Mucosa of rectum (tissue), 2 donors: Measurements from ENCODE around the gene ZCCHC2.

Experiments
- H3K27ac ChIP-seq, 2 donors: one replicate each; pipeline ENCODE4 v1.7.0; 2013; ENCODE audit warnings: inconsistent platforms in 2 of 2, low read depth in 2 of 2, low read length in 2 of 2
- H3K27me3 ChIP-seq, 2 donors: one replicate each; pipeline ENCODE4 v1.7.0; 2013; ENCODE audit warnings: low read length in 2 of 2; ENCODE audit not compliant: control insufficient read depth in 2 of 2, insufficient read depth in 2 of 2
- H3K36me3 ChIP-seq, 2 donors: one replicate each; pipeline ENCODE4 v1.7.0; 2013; ENCODE audit warnings: low read length in 2 of 2; ENCODE audit not compliant: control insufficient read depth in 2 of 2, insufficient read depth in 2 of 2
- H3K4me1 ChIP-seq, 2 donors: one replicate each; pipeline ENCODE4 v1.7.0; 2013; ENCODE audit warnings: low read length in 2 of 2, mild to moderate bottlenecking in 1 of 2; ENCODE audit not compliant: control insufficient read depth in 2 of 2, insufficient read depth in 2 of 2
- H3K4me3 ChIP-seq, 2 donors: one replicate each; pipeline ENCODE4 v1.7.0; 2013; ENCODE audit warnings: low read length in 2 of 2
- H3K9ac ChIP-seq, 2 donors: one replicate each; pipeline ENCODE4 v1.7.0; 2013; ENCODE audit warnings: low read length in 2 of 2, low read depth in 1 of 2, mild to moderate bottlenecking in 1 of 2
- H3K9me3 ChIP-seq, 2 donors: one replicate each; pipeline ENCODE4 v1.7.0; 2013; ENCODE audit warnings: low read length in 2 of 2; ENCODE audit not compliant: control insufficient read depth in 2 of 2
- donor health status: healthy.
- donor health status: Normal muscosa, but diverticular disease.

Gene ZCCHC2

DNA sequence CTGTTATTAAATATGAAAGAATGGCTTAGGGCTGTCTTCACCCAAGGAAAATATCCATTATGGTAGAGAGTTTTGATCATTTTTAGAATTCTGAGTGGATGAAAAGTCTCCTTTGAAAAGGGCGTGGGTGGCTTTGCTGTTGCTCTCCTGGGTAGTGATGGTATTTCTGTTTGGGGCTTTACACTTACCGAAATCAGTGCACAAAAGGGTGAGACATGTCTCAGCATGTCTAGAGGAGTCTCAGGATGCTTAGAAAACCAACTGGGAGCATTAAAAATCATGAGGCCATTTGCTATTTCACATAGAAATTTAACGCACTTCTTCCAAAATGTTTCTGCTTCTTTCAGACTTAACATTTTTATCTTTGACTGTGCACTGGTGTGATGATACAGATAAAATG is 49.6 kb downstream of the ZCCHC2 start:
- H3K27ac ChIP-seq = no peak overlapping the region
- H3K4me1 ChIP-seq = peaks cover 0 to under 1% of the 10 kb centered on the region in 2 donors
- H3K36me3 ChIP-seq = peaks cover 39 to 50% of the 10 kb centered on the region in 2 donors

DNA sequence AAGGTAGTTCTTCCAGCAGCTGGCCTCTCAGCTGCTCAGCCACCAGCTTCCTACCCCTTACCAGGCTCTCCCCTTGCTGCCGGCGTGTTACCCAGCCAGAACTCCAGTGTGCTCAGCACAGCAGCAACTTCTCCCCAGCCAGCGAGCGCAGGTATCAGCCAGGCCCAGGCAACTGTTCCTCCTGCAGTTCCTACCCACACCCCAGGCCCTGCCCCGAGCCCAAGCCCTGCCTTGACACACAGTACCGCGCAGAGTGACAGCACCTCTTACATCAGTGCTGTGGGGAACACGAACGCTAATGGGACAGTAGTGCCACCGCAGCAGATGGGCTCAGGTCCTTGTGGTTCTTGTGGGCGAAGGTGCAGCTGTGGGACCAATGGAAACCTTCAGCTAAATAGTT is 52.0 kb downstream of the ZCCHC2 start:
- no peaks in the 10 kb centered on the region for H3K27me3 ChIP-seq
- peaks cover 40 to 46% of the 10 kb centered on the region in 2 donors for H3K36me3 ChIP-seq
- no peaks in the 10 kb centered on the region for H3K9me3 ChIP-seq
- H3K4me1 ChIP-seq = peaks cover 0 to 4% of the 10 kb centered on the region in 2 donors
- no peak overlapping the region for H3K4me3 ChIP-seq
- H3K27ac ChIP-seq = no peak overlapping the region
- H3K9ac ChIP-seq = no peak overlapping the region

More for the DNA sequence above, 49.6 kb downstream of the ZCCHC2 start:
- Histone ChIP-seq H3K27me3 (no peaks in the 10 kb centered on the region), H3K9ac (no peak overlapping the region), H3K4me3 (no peak overlapping the region), H3K9me3 (no peaks in the 10 kb centered on the region)

DNA sequence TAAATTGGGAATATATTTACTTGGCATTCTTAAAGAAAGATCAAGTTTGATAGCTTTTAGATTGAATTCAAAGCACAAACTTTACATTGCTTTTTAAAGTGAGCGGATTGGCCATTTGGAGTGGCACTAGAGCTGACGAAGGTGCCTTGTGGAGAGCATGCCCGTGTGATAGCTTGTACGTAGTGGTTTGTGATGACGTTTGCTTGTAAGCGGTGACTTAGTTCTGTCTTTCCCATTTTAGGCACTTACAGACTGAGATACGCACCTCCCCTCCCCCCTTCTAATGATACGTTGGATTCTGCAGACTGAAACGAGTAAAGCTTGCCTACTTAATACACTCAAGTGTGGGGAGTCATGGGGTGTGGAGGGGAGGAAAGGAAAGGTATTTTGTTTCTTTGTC is 53.4 kb downstream of the ZCCHC2 start:
- H3K4me1 ChIP-seq = peaks cover 0 to 4% of the 10 kb centered on the region in 2 donors
- H3K4me3 ChIP-seq = no peak overlapping the region
- H3K9me3 ChIP-seq = no peaks in the 10 kb centered on the region
- H3K9ac ChIP-seq = no peak overlapping the region
- no peaks in the 10 kb centered on the region for H3K27me3 ChIP-seq
- peaks cover 30 to 37% of the 10 kb centered on the region in 2 donors for H3K36me3 ChIP-seq
- H3K27ac ChIP-seq = no peak overlapping the region

DNA sequence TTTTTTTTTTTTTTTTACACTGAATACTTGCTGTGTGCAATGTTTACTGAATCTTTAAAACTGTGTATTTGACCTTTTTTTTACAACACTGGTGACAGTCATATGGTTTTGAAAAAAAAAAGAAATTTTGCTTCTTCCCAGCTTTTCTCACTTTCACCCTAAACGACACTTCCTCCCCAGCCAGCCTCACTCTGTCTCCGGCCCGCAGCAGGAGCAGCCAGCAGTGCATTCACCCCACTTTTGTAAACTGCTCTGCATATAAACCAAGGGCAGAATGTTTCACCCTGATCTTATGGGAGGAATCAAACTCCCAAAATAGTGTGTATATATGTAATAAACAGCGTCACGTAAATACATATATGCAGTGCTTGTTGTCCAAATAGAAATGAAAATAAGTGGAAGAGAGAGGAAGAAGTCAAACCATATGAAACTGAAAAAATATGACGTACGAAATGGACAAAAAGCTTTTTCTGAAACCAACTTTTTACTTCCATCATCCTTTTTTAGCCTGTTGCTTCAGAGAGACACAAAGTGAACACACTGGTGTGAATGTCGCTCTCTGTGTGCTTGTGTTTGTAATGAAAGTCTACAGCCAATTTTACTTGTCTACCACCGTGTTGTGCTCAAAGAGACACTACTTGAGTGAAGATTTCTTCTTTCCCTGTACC is 54.2 kb downstream of the ZCCHC2 start:
- Histone ChIP-seq H3K27me3 (no peaks in the 10 kb centered on the region), H3K4me3 (no peak overlapping the region), H3K36me3 (peaks cover 30 to 31% of the 10 kb centered on the region in 2 donors), H3K9ac (no peak overlapping the region), H3K4me1 (peaks cover 0 to 4% of the 10 kb centered on the region in 2 donors), H3K9me3 (no peaks in the 10 kb centered on the region), H3K27ac (no peak overlapping the region)

DNA sequence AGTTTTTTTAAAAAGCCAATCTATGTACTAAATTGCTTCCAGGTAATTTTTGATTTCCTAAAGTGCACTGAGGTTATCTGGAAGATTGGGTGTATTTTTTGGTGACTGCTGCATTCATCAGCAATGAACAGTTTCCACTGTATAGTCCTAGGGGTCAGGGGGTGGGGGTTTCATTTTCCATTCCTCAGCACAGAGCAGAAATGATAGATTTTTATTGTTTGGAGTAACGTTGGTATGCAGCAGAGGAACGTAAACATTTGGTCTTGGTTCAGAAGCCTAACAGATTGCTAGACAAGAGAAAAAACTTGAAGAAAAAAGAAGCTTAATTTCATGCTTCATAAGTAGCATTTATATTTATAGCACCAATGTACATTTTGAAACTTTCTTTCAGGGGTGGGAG is 54.9 kb downstream of the ZCCHC2 start:
- Histone ChIP-seq H3K9ac (no peak overlapping the region), H3K27me3 (no peaks in the 10 kb centered on the region), H3K4me3 (no peak overlapping the region), H3K36me3 (peaks cover 25 to 30% of the 10 kb centered on the region in 2 donors), H3K4me1 (peaks cover 0 to 4% of the 10 kb centered on the region in 2 donors), H3K9me3 (no peaks in the 10 kb centered on the region), H3K27ac (no peak overlapping the region)

DNA sequence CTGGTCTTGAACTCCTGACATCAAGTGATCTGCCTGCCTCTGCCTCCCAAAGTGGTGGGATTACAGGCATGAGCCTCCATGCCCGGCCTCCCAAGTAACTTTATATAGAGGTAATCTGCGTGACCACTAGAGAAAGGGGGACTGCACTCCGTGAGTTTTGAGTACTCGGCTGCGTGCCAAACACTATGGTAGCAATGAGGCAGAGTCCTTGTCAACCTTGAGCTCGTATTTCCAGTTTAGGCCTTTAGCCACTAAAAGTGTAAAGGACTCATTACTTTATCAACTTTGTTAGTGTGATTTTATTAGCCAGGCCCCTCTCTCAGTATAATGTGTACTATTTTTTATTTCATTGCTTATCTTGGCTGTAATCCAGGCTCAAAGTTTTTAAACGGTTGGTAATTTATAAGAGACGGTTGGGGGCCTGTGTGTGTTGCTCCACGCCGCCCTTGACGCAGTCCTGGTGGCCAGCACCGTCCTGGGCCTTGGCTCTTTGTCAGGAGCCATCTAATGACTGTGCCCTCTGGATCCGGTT is 56.2 kb downstream of the ZCCHC2 start:
- Histone ChIP-seq H3K9ac (no peak overlapping the region), H3K27ac (no peak overlapping the region), H3K4me3 (no peak overlapping the region), H3K36me3 (peaks cover 21% of the 10 kb centered on the region in 2 donors), H3K9me3 (no peaks in the 10 kb centered on the region), H3K27me3 (no peaks in the 10 kb centered on the region), H3K4me1 (peaks cover 0 to 5% of the 10 kb centered on the region in 2 donors)

DNA sequence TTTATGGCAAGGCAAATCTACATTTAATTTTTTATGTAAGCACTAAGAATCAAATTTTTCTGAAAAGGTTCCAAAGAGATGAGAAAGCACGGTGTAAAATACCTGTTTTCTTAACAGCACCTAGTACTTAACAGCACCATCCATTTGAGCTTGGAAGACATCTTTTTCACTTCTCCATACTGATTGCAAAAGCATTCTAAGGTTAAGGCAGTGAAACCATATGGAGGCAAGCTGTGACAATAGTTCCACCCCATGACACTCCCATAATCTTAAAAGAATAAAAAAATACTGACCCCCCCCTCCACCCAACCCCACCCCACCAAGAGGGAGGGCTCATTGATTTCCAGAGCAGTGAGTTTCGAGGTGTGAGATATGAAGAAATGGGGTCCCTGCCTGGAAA is 60.6 kb downstream of the ZCCHC2 start:
- Histone ChIP-seq H3K9me3 (no peaks in the 10 kb centered on the region), H3K4me3 (no peak overlapping the region), H3K27ac (no peak overlapping the region), H3K27me3 (no peaks in the 10 kb centered on the region), H3K9ac (no peak overlapping the region), H3K36me3 (peaks cover 3 to 5% of the 10 kb centered on the region in 2 donors), H3K4me1 (peaks cover 3 to 5% of the 10 kb centered on the region in 2 donors)

DNA sequence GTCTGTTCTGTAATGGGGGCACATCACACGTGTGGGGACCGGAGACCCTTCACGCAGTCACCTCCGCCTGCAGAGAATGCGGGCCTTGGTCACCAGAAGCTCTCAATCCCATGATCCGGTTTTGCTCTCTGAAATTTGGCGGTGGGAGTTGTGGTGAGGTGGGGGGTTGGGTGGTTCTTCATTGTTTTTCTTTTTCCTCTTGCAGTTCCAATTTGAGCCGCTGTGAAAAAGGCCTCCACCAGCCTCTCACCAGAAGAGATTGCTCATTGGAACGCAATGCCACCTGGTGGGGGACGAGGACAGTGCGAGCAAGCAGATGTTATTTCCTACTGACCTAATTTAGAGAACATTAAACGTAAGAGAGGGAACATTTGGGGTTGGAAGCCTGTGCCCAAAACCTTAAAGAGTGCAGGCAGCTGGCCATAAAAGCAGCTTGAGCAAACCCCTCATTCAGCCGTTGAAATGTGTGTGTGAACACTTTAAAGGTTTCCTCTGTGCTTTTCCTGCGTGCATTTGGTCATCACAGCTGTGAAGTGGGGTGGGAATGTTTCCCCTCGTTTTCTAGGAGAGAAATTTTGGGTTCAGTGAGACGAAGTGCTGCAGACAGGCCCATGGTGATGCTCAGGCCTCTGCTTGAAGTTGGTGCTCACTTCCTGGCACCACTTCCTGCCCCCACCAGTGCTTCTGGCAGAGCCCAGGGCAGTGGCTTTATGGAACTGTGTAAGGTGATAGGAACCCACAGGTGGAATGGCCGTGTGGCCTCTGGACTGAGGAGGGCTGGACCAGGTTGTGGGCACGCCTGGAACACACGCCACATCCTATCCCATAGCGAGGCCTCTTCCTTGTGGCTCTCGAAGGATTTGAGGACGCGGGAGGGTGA is 61.7 kb downstream of the ZCCHC2 start:
- Histone ChIP-seq H3K36me3 (peaks cover 3 to 5% of the 10 kb centered on the region in 2 donors), H3K4me3 (no peak overlapping the region), H3K27me3 (peaks cover 0 to 2% of the 10 kb centered on the region in 2 donors), H3K4me1 (peaks cover 3 to 5% of the 10 kb centered on the region in 2 donors), H3K27ac (no peak overlapping the region), H3K9ac (no peak overlapping the region), H3K9me3 (no peaks in the 10 kb centered on the region)

DNA sequence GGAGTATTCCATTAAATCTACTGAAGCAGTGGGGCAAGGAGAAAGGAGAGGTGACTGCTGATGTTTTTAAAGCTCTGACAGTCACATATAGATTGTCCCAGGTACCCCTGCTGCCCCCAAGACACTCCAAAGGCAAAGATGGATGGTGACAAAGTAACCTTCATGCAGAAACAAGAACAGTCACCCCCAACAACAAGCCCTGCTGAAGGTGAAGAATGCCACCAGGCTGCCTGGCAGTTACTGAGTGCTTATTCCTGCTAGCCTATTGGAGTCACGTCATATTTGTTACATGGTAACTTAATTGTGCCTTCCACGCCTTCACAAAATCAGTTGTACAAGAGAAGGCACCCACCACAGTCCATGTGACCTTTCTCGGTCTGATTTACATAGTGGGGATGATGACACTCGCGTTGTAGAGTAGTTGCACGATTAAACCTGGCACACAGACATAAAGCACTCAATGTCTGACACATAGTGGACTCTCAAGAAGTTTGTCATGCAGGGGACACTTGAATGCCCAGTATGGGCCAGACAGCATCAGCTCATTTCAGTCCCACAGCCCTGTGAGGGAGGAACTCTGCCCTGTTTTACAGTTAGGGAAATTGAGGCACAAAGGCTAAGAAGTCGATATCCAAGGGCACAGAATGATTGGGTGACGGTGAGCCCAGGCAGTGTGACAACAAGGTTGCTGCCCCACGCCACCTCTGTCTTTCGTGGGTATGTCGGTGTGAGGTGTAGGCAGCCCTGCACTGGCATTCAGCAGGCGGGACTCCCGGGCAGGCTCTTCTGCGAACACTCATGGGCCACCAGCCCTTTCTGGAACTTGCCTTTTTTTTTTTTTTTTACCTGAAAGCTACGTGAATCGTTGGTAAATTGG is 62.7 kb downstream of the ZCCHC2 start:
- peaks cover 3 to 5% of the 10 kb centered on the region in 2 donors for H3K4me1 ChIP-seq
- H3K27ac ChIP-seq = no peak overlapping the region
- peak overlapping the region in 1 of 2 donors; percentile 11 for H3K4me3 ChIP-seq
- peaks cover 0 to 2% of the 10 kb centered on the region in 2 donors for H3K27me3 ChIP-seq
- no peak overlapping the region for H3K9ac ChIP-seq
- H3K9me3 ChIP-seq = no peaks in the 10 kb centered on the region
- H3K36me3 ChIP-seq = peaks cover 3 to 5% of the 10 kb centered on the region in 2 donors
